GM12873 (cell line): ENCODE measurements around the gene SNX2.

ENCODE experiments used
- CTCF ChIP-seq: IDR thresholded peaks from 2 replicates; pipeline ENCODE4 v1.5.1; 2012; ENCODE audit warnings: low read depth, mild to moderate bottlenecking, moderate library complexity, low read length, control low read depth; ENCODE audit not compliant: insufficient read depth; ENCODE audit errors: missing control alignments

The SNX2 gene

GRCh38 chr5:122785294-122785693 lies 10.4 kb downstream of the SNX2 start:
- TF ChIP-seq CTCF: no peak

GRCh38 chr5:122788371-122788770 lies 13.5 kb downstream of the SNX2 start:
- TF ChIP-seq CTCF: no peak

- TF ChIP-seq CTCF: no peak
These were observed 14.1 kb downstream of the SNX2 start for GRCh38 chr5:122788996-122789395.

GRCh38 chr5:122789461-122790171 lies 14.7 kb downstream of the SNX2 start:
- TF ChIP-seq CTCF: no peak

GRCh38 chr5:122790354-122791103 lies 15.6 kb downstream of the SNX2 start:
- TF ChIP-seq CTCF: no peak

GRCh38 chr5:122805481-122805880 lies 30.6 kb downstream of the SNX2 start:
- TF ChIP-seq CTCF: no peak

GRCh38 chr5:122810405-122810804 lies 35.5 kb downstream of the SNX2 start:
- TF ChIP-seq CTCF: no peak
